LHCN-M2 (cell line): ENCODE data around the gene TEKT2. TPM values are rescaled to one million over a fixed set of nuclear protein-coding genes. Genes with fewer than 3 reads are reported as not detected.

Source experiments
- DNase-seq: peaks from one replicate; pipeline ENCODE4 v3.0.0-alpha.2; 2012; ENCODE audit warnings: low read depth
- total RNA-seq: library from RNA; depleted of rRNA; stranded (reverse); fragments of >200 nt; gene quantifications from 2 replicates; pipeline ENCODE4 v1.2.3, GENCODE V29; 2014; rRNA removed

TEKT2 gene
- total RNA-seq, 1 experiment from 2014 or later: not detected

DNA sequence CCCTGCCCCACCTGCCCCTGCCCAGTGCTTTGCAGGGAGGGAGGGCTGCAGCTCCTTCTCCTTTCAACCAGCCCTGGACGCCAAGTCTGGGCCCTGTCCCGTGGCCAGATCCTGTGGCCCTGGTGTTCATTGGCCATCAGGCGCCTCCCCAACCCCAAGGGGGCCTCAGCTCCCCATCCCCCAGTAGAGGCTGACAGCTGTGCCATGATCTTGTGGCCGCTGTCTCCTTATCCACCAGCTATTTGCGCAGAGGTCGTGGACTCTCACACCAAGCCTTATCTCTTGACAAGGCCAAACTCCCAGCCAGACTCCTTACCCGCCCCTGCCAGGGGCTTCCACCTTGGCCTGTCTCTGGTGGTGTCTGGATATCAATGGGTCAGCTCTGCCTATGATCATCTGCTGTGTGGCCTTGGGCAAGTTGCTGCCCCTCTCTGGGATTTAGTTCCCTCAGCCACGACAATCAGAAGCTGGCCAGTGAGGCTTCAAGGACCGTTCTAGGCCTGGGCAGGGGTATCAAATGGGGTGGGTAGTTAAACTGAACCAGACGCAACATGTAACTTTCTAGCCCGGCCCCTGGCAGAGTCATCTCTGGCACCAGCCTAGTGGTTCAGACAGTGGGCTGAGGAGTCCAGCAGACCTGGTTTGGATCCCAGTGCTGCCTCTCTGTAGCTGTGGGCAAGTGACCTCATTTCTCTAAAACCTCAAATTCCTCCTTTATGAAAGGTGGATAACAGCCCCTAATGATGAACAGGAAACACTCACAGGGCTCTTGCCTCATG lies 44.4 kb downstream of the TEKT2 start:
- peak; percentile 40 for DNase-seq

DNA sequence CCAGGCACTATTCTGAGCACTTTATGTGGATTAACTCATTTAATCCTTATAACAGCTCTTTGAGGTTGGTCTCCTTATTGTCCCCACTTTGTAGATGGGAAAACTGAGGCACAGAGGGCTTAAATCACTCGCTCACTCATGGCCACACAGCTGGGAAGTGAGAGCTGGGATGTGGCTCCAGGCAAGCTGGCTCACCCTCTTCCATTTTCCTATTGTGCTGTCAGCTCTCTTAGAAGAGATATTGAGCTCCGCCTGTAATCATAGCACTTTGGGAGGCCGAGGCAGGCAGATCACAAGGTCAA lies 45.0 kb downstream of the TEKT2 start:
- DNase-seq: no peak

DNA sequence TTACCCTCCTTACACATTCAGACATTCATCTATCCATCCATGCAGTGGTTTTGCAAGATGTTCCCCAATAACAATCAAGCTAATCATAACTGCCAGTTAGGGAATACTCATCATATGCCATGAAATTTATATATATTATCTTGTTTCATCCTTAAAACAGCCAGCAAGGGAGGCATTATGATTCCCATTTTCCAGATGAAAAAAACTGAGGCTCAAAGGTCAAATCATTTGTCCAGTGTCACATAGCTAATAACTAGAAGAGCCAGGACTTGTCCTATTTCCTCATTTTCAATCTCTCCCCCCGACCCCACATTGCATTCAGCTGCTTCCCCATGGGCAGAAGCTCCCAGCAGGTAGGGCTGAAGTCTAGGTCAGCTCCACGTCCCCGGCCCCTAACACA lies 48.1 kb downstream of the TEKT2 start:
- DNase-seq: no peak

DNA sequence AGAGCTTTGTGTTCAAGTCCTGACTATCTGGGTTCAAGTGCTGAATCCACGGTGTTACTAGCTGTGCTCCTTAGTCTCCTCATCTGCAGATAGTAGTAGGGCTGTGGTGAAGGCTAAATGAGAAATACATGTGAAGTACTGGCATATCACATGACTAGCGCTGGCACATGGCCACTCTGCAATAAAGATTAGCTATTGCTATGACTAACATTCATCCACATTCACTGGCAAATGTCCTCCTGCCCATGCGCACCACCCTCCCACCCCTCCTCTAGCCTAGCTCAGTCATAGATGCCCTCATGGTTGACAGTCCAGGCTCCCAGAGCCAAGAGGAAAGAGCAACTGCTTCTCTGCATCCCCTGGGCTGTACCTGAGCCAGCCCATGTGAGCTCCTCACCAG lies 49.6 kb downstream of the TEKT2 start:
- peak; percentile 93 for DNase-seq

DNA sequence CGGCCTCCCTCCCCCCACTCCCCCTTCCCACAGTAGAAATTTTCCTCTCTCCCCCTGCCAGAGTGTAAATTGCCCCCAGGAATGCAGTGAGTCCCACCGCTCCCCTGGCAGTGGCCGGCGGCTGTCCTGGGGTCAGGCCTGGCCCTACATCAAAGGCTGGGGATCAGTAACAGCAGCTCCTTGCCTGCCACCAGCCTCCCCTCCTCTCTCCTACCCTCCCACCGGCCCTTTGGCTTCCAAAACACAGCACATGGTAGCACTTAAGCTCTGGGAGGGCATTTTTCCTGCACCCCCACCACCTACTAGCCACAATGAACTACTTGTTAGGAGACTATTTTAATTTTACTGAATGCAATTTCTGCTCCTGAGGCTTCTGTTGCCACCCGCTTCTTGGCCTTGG lies 50.1 kb downstream of the TEKT2 start:
- DNase-seq: no peak

DNA sequence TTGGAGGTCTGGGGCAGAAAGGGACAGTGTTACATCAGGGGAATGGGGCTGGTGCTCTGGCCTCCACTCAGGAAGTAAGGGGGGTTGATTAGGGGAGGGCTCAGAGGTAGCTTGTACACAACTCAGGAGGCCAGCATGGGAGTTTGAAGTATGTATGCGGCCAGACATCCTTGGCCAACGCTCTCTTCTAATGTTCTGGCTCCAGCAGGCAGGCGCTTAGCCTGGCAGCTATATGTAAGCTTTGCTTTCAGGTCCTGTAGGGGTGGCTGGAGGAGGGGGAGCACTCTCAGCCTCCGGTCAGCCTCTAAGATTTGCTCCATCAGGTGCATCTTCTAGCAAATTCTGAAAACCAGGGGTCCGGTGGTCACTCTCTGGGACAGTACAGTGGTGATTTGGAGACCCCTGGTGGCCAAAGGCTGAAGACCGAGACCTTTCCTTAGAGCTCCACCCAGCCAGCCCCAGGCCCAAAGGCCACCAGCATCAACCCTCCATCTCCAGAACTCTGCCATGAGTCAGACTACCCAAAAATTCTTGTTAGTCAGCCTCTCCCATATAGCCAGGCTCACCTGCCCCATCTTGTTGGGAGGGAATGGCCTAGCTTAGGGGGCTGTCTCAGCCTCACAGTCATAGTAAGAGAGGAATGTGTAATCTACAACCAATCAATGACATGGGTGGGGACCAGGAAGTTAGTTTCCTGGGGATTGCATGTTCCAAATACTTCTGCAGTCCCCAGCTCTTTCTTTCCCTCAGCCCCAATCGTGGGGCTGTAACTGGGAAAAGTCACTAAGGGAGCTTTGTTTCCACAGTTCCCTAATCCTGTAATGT lies 50.8 kb downstream of the TEKT2 start:
- peak; percentile 58 for DNase-seq

DNA sequence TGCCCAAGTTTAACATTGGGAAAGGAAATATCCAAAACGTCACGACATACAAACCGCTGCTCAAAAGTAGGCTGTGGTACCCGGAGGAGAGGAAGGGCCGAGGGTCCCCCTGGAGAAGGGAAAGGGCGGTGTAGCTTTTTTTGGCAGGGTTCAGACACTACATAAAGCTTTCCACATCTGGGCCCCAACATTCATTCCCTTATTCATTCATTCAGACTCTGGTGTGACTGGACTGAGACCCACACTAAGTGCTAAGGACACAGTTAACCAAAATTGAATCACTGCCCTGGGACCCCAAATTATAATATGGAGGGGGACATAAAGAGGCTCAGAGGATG lies 51.4 kb downstream of the TEKT2 start:
- DNase-seq: no peak

DNA sequence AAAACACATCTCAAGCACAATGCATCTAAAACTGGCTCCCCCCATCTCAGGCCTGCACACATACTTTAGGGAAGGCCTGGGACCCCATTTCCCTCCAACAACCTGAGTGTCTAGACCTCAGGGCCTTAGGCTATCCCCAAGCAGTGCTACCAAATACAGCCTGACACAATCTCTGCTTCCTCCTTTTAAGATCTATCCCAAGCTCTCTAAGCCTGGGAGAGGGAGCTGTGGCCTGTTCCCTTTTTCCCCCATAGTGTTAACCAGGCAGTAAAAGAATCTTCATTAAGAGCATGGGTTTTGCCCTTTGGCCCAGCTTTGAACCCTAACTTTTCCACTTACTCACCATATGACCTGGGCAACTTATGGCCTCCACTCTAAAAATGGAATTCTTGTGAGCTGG lies 51.9 kb downstream of the TEKT2 start:
- no peak for DNase-seq

DNA sequence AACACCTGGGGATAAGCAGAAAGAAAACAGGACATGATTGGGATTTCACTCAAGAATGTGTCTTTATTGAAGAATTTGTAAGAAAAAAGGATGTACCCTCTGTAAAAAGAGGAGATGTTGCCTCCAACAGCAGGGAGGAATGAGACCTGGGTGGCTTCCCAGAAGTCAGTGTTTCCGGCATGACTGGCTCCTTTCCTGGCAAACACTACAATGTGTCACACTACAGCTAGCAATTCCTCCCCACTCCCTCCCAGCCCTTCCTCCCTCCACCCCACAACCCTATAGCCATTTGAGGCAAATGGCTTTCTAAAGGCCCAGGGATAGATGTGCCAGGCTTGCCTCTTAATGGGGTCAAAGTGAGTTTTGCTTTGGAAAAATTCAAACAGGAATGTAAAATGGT lies 52.6 kb downstream of the TEKT2 start:
- DNase-seq: peak; percentile 78

DNA sequence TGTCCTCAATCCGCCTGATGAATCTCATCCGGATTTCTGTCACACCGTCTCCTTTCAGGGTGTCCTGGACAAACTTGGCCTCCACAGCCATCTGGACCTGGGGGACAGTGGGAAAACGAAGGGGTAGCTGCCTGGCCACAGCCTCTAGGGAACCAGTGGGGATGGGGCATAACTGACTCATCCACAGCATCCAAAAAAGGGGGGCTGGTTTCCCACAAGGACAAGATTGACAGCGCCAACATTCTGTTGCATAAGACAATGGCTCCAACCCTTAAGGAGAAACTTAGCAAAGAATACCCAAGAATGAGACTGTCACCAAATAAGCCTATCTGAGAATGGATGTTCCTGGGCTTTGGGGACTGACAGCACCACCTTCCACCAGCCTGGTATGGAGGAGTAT lies 53.3 kb downstream of the TEKT2 start:
- peak; percentile 83 for DNase-seq

DNA sequence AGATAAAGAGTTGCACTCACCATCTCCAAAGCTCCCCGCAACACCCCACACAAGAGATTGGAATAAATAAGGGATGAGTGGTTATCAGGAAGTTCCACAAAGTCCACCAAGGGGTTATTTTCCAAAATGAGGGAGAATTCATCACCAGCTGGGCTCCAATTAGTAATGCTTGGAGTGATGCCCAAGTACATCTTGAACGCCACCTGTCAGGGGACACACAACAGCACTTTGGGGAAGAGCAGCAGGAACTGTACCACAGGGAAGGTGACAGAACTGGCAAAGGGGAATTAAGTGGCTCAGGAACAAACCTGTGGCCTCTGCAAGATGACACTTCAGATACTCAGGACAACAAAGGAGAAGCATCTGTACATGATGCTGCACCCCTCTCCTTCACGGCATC lies 53.9 kb downstream of the TEKT2 start:
- DNase-seq: peak; percentile 60

Other genes starting within 250 kb of the TEKT2 start
- gene AGO1, start 200.9 kb upstream of the TEKT2 start, total RNA-seq: 10.7 and 16.6 TPM in 2 replicates
- gene AGO3, start 153.0 kb upstream of the TEKT2 start, total RNA-seq: 13.3 and 16.1 TPM in 2 replicates
- 41.2 and 46.9 TPM in 2 replicates for gene ADPRS, start 4.8 kb downstream of the TEKT2 start, total RNA-seq
- 0.11 and 0.26 TPM in 2 replicates for gene COL8A2, start 41.1 kb downstream of the TEKT2 start, total RNA-seq
- 129 and 134 TPM in 2 replicates for gene TRAPPC3, start 65.4 kb downstream of the TEKT2 start, total RNA-seq
- gene MAP7D1, start 72.1 kb downstream of the TEKT2 start, total RNA-seq: 252 and 271 TPM in 2 replicates
- 71.0 and 87.7 TPM in 2 replicates for gene THRAP3, start 140.3 kb downstream of the TEKT2 start, total RNA-seq
- 2.6 and 3.3 TPM in 2 replicates for gene SH3D21, start 222.3 kb downstream of the TEKT2 start, total RNA-seq
- 72.8 and 88.1 TPM in 2 replicates for gene EVA1B, start 239.6 kb downstream of the TEKT2 start, total RNA-seq